ENCODE results near the gene NPAS2.

The NPAS2 gene

DNA sequence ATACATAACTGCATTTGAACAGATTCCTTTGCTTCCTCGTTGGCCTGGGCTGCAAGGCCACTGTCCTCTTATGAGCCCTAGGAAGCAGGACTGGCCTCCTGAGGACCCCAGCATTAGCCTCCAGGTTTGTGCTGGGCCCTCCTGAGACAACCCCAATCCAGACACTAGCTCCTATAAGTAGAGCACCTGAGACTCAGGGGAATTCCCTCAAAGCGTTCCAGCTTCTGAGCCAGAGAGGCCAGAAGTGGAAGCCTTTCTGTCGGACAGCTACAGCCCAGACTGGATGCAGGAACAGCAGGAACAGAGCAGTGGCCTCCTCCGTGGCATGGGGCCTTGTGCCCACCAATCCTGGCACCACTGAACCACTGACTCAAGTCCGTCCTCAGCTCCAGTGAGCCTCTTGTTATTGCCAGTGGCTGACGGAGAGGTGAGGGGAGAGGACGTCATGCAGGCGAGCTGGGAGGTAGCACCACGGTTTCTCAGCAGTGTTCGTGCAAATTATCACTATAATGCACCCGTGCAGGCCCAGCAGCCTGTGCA is 67.2 kb downstream of the NPAS2 start:
- H3K4me3 ChIP-seq (replicated peaks; ENCODE audit: low read depth, low read length): no peak overlapping the region
- DNase-seq (ENCODE audit: low read depth): no peak
- TF ChIP-seq, protein P1, sequence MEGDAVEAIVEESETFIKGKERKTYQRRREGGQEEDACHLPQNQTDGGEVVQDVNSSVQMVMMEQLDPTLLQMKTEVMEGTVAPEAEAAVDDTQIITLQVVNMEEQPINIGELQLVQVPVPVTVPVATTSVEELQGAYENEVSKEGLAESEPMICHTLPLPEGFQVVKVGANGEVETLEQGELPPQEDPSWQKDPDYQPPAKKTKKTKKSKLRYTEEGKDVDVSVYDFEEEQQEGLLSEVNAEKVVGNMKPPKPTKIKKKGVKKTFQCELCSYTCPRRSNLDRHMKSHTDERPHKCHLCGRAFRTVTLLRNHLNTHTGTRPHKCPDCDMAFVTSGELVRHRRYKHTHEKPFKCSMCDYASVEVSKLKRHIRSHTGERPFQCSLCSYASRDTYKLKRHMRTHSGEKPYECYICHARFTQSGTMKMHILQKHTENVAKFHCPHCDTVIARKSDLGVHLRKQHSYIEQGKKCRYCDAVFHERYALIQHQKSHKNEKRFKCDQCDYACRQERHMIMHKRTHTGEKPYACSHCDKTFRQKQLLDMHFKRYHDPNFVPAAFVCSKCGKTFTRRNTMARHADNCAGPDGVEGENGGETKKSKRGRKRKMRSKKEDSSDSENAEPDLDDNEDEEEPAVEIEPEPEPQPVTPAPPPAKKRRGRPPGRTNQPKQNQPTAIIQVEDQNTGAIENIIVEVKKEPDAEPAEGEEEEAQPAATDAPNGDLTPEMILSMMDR (IDR thresholded peaks at IDR 0.05; ENCODE audit: low read length, missing control alignments): no peak

GRCh38 chr2:100887713-100888495 is 68.0 kb downstream of the NPAS2 start:
- TF ChIP-seq, protein P1 (IDR thresholded peaks at IDR 0.05; ENCODE audit: low read length, missing control alignments): no peak
- DNase-seq (ENCODE audit: low read depth): no peak
- no peak overlapping the region for H3K4me3 ChIP-seq (replicated peaks; ENCODE audit: low read depth, low read length)

DNA sequence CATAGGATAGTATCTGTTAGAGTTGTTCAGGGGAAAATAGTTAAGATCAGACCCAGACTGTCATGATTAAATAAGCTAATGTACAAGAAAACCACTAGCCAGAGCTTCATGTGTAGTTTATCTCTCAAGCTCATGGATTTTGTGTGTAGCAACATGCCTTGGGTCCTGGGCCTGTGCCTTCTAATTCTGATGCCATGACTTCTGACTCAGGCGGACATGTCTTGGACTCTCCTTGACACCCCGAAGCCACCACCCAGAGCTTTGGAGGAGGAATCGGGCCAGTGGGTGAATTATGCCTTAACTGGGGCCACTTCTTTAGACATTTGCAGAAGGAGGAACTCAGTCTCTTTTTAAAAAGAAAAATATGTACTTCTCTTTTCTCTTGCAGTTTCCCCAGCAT is 68.7 kb downstream of the NPAS2 start:
- DNase-seq (ENCODE audit: low read depth): no peak
- TF ChIP-seq, protein P1 (IDR thresholded peaks at IDR 0.05; ENCODE audit: low read length, missing control alignments): no peak
- no peak overlapping the region for H3K4me3 ChIP-seq (replicated peaks; ENCODE audit: low read depth, low read length)

- no peak for DNase-seq (ENCODE audit: low read depth)
- H3K4me3 ChIP-seq (replicated peaks; ENCODE audit: low read depth, low read length): no peak overlapping the region
- TF ChIP-seq, protein P1 (IDR thresholded peaks at IDR 0.05; ENCODE audit: low read length, missing control alignments): no peak
Observed at GRCh38 chr2:100889286-100889685, 69.3 kb downstream of the NPAS2 start.

GRCh38 chr2:100891906-100892642 is 72.1 kb downstream of the NPAS2 start:
- TF ChIP-seq, protein P1 (IDR thresholded peaks at IDR 0.05; ENCODE audit: low read length, missing control alignments): no peak
- DNase-seq (ENCODE audit: low read depth): peak; percentile 58
- no peak overlapping the region for H3K4me3 ChIP-seq (replicated peaks; ENCODE audit: low read depth, low read length)

GRCh38 chr2:100893392-100894104 is 73.6 kb downstream of the NPAS2 start:
- TF ChIP-seq, protein P1 (IDR thresholded peaks at IDR 0.05; ENCODE audit: low read length, missing control alignments): no peak
- peak; percentile 53 for DNase-seq (ENCODE audit: low read depth)
- no peak overlapping the region for H3K4me3 ChIP-seq (replicated peaks; ENCODE audit: low read depth, low read length)
